K562 (cell line): ENCODE data around the gene HS3ST3A1. TPM values are rescaled to one million over a fixed set of nuclear protein-coding genes. Genes with fewer than 3 reads are reported as not detected.

Source experiments
- ATAC-seq: fragments of 200-7000 bp; cut with Tn5 transposase; 3 replicates; pipeline ENCODE4 v1.9.1; 2020; ENCODE audit warnings: moderate library complexity
- BruUV-seq: library from RNA; stranded (reverse); fragments of 400-500 nt; replicated peaks from 2 replicates; lab custom pipeline; 2021; lab: Mats Ljungman, UMichigan
- CTCF ChIA-PET: fragments of 300-600 bp; formaldehyde crosslinking; extraction: SDS; loops from one replicate; lab custom pipeline; 2021; ENCODE audit warnings: low intra/inter-chr PET ratio; lab: Yijun Ruan, JAX
- POLR2A ChIA-PET: fragments of 300-600, 350-650 bp; sonication (Branson Sonifier 250); formaldehyde crosslinking; extraction: SDS; loops from one replicate; lab custom pipeline; 2021; ENCODE audit warnings: antibody characterized with exemption, inconsistent platforms; lab: Yijun Ruan, JAX
- DNase-seq, 4 experiments: peaks; one replicate each; pipeline versions ENCODE4 v3.0.0 to v3.0.0-alpha.2; 2011 to 2018; ENCODE audit warnings: low spot score in 3 of 4, mixed read lengths in 3 of 4; ENCODE audit errors: extremely low read depth in 1 of 4
- FAIRE-seq: peaks from 2 replicates; lab custom pipeline; 2011; peaks lifted over from hg19 to GRCh38; lab: Jason Lieb, UNC
- H2AFZ ChIP-seq: 2 replicates; pipeline ENCODE4 v1.6.0; 2011; ENCODE audit warnings: low read depth, low read length, control low read depth, inconsistent platforms
- H3K27ac ChIP-seq: fragments of 200-600 bp; 3 replicates; pipeline ENCODE4 v1.8.0; 2011; ENCODE audit warnings: low read depth, mild to moderate bottlenecking, control low read depth, inconsistent platforms, low read length, moderate library complexity, mixed read lengths; ENCODE audit errors: extremely low read depth
- H3K27me3 ChIP-seq, 2 experiments: fragments of 300-600 bp in 1 of 2; 2 replicates in 1 of 2; 3 replicates in 1 of 2; pipeline versions ENCODE4 v1.6.0 to v1.8.0; 2011; ENCODE audit warnings: inconsistent platforms in 2 of 2, low read length in 2 of 2, mild to moderate bottlenecking in 1 of 2, mixed read lengths in 1 of 2, moderate library complexity in 1 of 2; ENCODE audit not compliant: control insufficient read depth in 2 of 2, insufficient read depth in 2 of 2
- H3K36me3 ChIP-seq: fragments of 300-600 bp; 3 replicates; pipeline ENCODE4 v1.8.0; 2011; ENCODE audit warnings: mild to moderate bottlenecking, low read length, inconsistent platforms; ENCODE audit not compliant: control insufficient read depth, insufficient read depth
- H3K4me1 ChIP-seq, 2 experiments: fragments of 200-600 bp in 1 of 2; replicated peaks in 1 of 2; 2 replicates in 1 of 2; 3 replicates in 1 of 2; pipeline versions ENCODE4 v1.5.1 to v1.8.0; 2011; ENCODE audit warnings: inconsistent platforms in 2 of 2, low read length in 2 of 2, mild to moderate bottlenecking in 1 of 2, mixed read lengths in 1 of 2, moderate library complexity in 1 of 2; ENCODE audit not compliant: control insufficient read depth in 2 of 2, insufficient read depth in 2 of 2
- H3K4me2 ChIP-seq: 2 replicates; pipeline ENCODE4 v1.6.1; 2011; ENCODE audit warnings: low read length, control low read depth, inconsistent platforms, mixed read lengths; ENCODE audit not compliant: insufficient read depth
- H3K4me3 ChIP-seq: fragments of 200-600 bp; sonication (generic), shearing (Covaris generic); 2 replicates; pipeline ENCODE4 v1.5.1; 2016; ENCODE audit warnings: control low read depth, inconsistent platforms
- H3K79me2 ChIP-seq: fragments of 200-600 bp; 3 replicates; pipeline ENCODE4 v1.8.0; 2011; ENCODE audit warnings: low read length, inconsistent platforms; ENCODE audit not compliant: control insufficient read depth, insufficient read depth
- H3K9ac ChIP-seq, 2 experiments: 2 replicates each; pipeline versions ENCODE4 v1.6.0 to v1.6.1; 2011; ENCODE audit warnings: low read depth in 2 of 2, low read length in 2 of 2, control low read depth in 1 of 2, inconsistent platforms in 1 of 2, mild to moderate bottlenecking in 1 of 2, mixed read lengths in 1 of 2; ENCODE audit not compliant: insufficient read depth in 1 of 2
- H3K9me1 ChIP-seq: one replicate; pipeline ENCODE4 v1.6.0; 2011; ENCODE audit warnings: inconsistent platforms, mild to moderate bottlenecking, low read length, moderate library complexity; ENCODE audit not compliant: control insufficient read depth, insufficient read depth
- H3K9me3 ChIP-seq: replicated peaks from 2 replicates; pipeline ENCODE4 v1.5.1; 2011; ENCODE audit warnings: low read depth, low read length, inconsistent platforms; ENCODE audit not compliant: control insufficient read depth, insufficient read depth
- H4K20me1 ChIP-seq: replicated peaks from 2 replicates; pipeline ENCODE4 v1.6.1; 2011; ENCODE audit warnings: low read length, inconsistent platforms, mixed read lengths; ENCODE audit not compliant: control insufficient read depth, insufficient read depth
- CHD1 ChIP-seq: fragments of 200-600 bp; sonication (generic); IDR thresholded peaks from one replicate; pipeline ENCODE4 v1.6.1; 2012; ENCODE audit warnings: mild to moderate bottlenecking, moderate library complexity, low read length, inconsistent platforms
- CREB3 ChIP-seq: fragments of 450-650 bp; conservative IDR thresholded peaks from 2 replicates; pipeline ENCODE4 v1.6.1; 2016; ENCODE audit warnings: missing genetic modification characterization, low read depth, mild to moderate bottlenecking, missing compliant biosample characterization, moderate library complexity
- MXI1 ChIP-seq: IDR thresholded peaks from 2 replicates; pipeline ENCODE4 v1.6.1; 2011; ENCODE audit warnings: low read depth, mild to moderate bottlenecking, improper control_type of control experiment, low read length
- ZNF316 ChIP-seq: fragments of 450-650 bp; IDR thresholded peaks from 2 replicates; pipeline ENCODE4 v1.6.1; 2016
- ZNF780A ChIP-seq: fragments of 250-450 bp; sonication (Bioruptor Pico); IDR thresholded peaks from 2 replicates; pipeline ENCODE4 v1.5.0; 2021; ENCODE audit warnings: mild to moderate bottlenecking
- WGBS: fragments of 100-300 bp; shearing (Covaris generic); methylation state at CpG from one replicate; pipeline ENCODE4 v1.1.6; 2016; ENCODE audit warnings: low coverage, mixed read lengths; ENCODE audit not compliant: insufficient coverage; ENCODE audit errors: missing lambda C conversion rate; 5-methylcytosine and 5-hydroxymethylcytosine counted together
- in situ Hi-C: fragments of 300-500 bp; cut with MboI; formaldehyde crosslinking; loops from 4 replicates; pipeline ENCODE4 v1.15.0; 2018; ENCODE audit warnings: inconsistent platforms, mixed read lengths
- intact Hi-C: fragments of 100-400 bp; cut with micrococcal nuclease; formaldehyde crosslinking; loops from 2 replicates; pipeline ENCODE4 v1.14.2; 2022
- polyA plus RNA-seq, 8 experiments: library from polyadenylated mRNA; depleted of rRNA in 4 of 8; stranded (reverse) in 5 of 8; unstranded in 3 of 8; fragments of >200 nt; fragmentation: Nextera tagmentation in 2 of 8; fragmentation: Illumina TruSeq in 1 of 8; extraction: Ambion mirVana in 2 of 8; extraction: Trizol in 1 of 8; gene quantifications; 2 replicates each; pipeline versions ENCODE4 v1.2.1 to v1.2.3, GENCODE V29; 2011 to 2014; ENCODE audit warnings: inconsistent platforms in 1 of 8, missing spikeins in 1 of 8
- total RNA-seq, 7 experiments: library from RNA; depleted of rRNA in 6 of 7; stranded (reverse); fragments of >200 nt in 6 of 7; fragmentation: Illumina TruSeq in 2 of 7; extraction: Trizol in 2 of 7; gene quantifications; 2 replicates each; pipeline versions ENCODE4 v1.2.1 to v1.2.3, GENCODE V29; 2011 to 2021; ENCODE audit warnings: low replicate concordance in 1 of 7

The HS3ST3A1 gene
- total and polyA plus RNA-seq, 9 of the 15 experiments (the other 6 are each of a cell fraction or from before 2014, with no cell fraction given): 0.25 to 14.8 (median 2.3) TPM

- peak; percentile 83 for TF ChIP-seq ZNF316
- TF ChIP-seq, all 486 proteins: peak for 17
These were observed 63.7 kb downstream of the HS3ST3A1 start (continued) for GRCh38 chr17:13537871-13538643.

- no peak for FAIRE-seq
- no TSS peak for BruUV-seq
- CTCF ChIA-PET: no interaction called here
These were observed 64.5 kb downstream of the HS3ST3A1 start for GRCh38 chr17:13537167-13537731.

More at GRCh38 chr17:13537167-13537731, 64.5 kb downstream of the HS3ST3A1 start:
- H3K9ac ChIP-seq: peak overlapping the region in 1 of 2 experiments; percentile 39; a peak in 1 of 4 replicates
- no peaks in the 10 kb centered on the region for H4K20me1 ChIP-seq
- ATAC-seq: no peak
- H3K4me2 ChIP-seq: no peak overlapping the region
- H3K9me1 ChIP-seq: no peaks in the 10 kb centered on the region
- TF ChIP-seq ZNF780A (CRISPR knock-in tag) (no peak), CREB3 (tag) (no peak), MXI1 (no peak), CHD1 (no peak)
- TF ChIP-seq, all 486 proteins: peak for 0
- H3K79me2 ChIP-seq: peaks cover 15% of the 10 kb centered on the region; the same call in 2 of the 3 replicates
- peaks cover 5% of the 10 kb centered on the region; the same call in 1 of the 3 replicates for H3K36me3 ChIP-seq
- no peak overlapping the region; the same call in 1 of the 3 replicates for H3K27ac ChIP-seq
- POLR2A ChIA-PET: interaction anchor here (1.1 to 1.9 kb wide), 2 partner anchors 9 to 24 kb away, joined by 3 to 5 read pairs; no protein-coding TSS in a partner anchor
- no peak for DNase-seq
- in situ Hi-C loops (no loop called here), intact Hi-C loops (no loop called here)
- no peaks in the 10 kb centered on the region for H3K27me3 ChIP-seq
- H3K4me3 ChIP-seq: no peak overlapping the region
- peaks cover 6 to 46% of the 10 kb centered on the region in 2 experiments for H3K4me1 ChIP-seq
- no peak overlapping the region for H2AFZ ChIP-seq
- WGBS: 60% methylated on average over 5 of the region's 5 CpGs
- H3K9me3 ChIP-seq: peaks cover 2% of the 10 kb centered on the region; the same call in 1 of the 2 replicates
